NCI-H128 (cell line): ENCODE measurements around the gene TEX52.

Experiments used
- DNase-seq: peaks from one replicate; lab custom pipeline; 2025; ENCODE audit not compliant: unreplicated experiment; lab: John Stamatoyannopoulos, UW

Gene TEX52

DNA sequence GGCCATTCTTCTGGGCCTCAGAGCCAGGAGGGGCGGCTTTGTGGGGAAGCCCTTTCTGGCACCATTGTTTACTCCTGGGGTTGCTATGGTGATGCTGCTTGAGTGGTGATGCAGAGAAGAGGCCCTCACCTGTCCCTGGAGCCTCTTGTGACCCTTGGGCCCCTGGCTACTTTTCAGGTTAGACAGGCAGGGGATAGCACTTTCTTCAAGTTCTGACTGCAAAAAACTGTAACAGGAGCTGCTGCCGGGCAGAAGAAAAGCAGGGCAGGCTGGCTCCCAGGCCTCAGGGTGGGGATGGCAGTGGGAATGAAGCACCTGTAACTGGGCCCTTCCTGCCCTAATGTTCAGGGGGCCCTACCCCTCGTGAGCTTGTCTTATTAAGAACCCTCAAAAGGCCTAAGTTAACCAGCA lies at the start of gene TEX52:
Gene TEX52 (minus strand): TSS at position 19 of the 411 bp plus-strand sequence. CDS start 13 bp downstream, at position 6.
- DNase-seq, result no peak

DNA sequence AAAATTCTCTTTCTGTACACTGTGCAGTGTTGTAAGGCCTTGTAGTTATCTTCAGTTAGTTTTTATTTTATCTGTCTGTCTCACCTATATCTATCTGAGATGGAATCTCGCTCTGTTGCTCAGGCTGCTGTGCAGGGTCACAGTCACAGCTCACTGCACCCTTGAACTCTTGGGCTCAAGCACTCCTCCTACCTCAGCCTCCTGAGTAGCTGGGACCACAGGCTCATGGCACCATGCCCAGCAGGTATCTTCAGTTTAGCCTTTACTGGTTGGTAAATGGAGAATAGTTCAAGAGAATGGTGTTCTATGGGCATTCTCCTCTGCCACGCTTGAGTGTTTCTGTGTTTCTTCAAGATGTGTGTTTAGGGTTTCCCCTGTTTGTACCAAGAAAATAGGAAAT lies 47.4 kb upstream of the TEX52 start:
- no peak for DNase-seq

DNA sequence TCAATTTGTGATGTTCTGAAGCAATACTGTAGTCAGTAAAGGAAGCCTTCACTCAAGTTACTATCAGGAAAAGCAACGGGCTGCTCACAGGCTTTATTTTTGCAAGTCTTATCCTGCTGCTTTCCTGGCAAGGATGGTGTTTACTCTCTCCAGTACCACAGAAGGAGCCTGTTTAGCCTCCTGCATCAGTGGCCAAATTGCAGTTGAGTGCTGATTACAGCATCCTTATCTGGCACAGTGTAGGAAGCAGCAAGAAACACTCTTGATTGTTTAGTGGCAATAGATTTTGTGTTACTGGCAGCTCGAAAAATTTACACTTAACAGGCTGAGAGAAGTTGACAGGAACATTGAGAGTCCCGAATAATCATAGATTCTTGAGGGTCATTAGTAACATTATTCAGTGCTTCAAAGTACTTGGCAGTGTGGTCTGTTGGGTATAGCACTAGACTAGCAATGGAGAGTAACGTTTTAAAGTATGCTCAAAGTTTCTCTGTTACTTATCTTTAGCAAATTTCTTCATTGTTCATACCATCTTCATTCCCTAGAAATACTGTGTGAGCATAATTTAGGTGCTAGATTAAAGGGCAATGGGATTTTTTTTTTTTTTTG lies 45.5 kb upstream of the TEX52 start:
- peak; percentile 74 for DNase-seq

DNA sequence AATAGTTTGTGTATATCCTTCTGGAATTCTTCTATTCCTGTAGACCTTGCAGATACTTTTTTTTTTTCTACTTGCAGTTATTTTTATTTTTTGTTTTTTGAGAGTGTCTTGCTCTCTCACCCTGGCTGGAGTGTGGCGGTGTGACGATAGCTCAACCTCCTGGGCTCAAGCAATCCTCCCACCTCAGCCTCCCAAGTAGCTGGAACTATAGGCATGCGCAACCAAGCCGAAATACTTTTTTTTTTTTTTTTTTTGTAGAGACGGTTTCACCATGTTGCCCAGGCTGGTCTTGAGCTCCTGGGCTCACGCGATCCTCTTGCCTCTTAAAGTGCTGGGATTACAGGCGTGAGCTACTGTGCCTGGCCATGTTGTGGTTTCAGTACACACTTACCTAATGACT lies 43.8 kb upstream of the TEX52 start:
- DNase-seq, result no peak

DNA sequence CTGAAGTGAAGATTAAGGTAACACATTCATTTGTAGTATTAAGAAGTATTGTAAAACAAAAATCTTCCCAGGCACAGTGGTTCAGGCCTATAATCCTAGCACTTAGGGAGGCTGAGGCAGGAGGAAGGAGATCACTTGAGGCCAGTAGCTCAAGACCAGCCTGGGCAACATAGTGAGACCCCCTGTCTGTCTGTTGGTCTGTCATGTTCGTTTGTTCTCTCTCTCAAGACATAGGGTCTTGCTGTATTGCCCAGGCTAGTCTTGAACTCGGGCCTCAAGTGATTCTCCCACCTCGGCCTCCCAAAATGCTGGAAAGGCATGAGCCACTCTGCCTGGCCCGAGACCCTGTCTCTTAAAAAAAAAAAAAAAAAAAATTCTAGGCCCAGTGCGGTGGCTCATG lies 40.6 kb upstream of the TEX52 start:
- no peak for DNase-seq

DNA sequence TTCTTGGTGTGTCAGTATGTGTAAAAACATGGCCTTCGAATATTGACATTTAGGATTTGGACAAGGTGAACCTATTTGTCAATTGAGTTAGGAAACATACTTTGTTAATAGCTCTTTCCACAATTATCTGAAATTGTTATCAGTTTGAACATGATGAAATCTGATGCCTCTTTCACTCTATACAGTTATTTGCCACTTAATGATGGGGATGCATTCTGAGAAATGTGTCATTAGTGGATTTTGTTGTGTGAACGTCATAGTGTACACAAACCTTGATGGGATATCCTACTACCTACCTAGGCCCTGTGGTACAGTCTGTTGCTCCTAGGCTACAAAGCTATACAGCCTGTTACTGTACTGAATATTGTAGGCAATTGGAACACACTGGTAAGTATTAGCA lies 38.7 kb upstream of the TEX52 start:
- no peak for DNase-seq

DNA sequence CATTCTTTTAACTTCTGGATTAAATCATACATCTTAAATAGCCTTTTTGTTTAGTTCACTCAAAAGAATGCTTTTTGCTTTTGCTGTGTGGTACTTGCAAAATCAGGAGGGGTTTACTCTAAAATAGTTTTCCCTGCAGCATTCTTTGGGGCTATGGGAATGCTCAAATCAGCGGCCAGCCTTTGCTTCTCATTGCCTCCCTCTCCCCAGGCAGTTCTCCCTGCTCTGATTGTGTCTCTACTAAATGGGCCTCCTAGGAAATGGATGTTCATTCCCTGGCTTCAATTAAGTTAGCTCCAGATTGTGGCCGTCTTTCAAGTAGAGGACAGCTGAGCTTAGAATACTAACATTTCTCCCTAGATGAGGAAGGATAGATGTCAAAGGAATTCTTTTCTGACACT lies 38.2 kb upstream of the TEX52 start:
- no peak for DNase-seq

DNA sequence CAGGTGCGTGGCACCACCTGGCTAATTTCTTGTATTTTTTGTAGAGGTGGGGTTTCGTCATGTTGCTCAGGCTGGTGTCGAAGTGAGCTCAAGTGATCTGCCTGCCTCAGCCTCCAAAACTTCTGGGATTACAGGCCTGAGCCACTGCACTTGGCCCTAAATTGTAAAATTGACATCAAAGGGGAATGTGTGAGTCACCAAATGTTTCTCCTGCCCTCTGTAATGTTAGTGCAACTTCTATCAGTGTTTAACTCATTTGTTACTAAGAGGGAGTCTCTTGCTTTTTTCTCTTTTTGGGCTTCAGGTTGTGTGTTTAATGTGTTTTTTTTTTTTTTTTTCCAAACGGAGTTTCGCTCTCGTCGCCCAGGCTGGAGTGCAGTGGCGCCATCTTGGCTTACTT lies 36.2 kb upstream of the TEX52 start:
- no peak for DNase-seq

DNA sequence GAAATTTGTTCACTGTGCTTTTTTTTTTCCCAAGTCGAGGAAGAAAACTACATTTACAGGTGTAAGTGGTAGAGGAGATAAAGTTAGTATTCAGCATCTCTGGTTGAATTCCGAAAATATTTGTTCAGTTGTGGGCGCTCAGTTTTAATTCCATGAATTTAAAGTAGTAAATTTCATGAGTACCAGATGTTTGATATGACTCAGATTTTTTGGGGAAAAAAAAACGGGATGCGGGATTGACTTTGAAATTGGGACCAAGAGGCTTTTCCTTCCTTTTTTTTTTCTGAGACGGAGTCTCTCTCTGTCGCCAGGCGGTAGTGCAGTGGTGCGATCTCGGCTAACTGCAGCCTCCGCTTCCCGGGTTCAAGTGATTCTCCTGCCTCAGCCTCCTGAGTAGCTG lies 35.4 kb upstream of the TEX52 start:
- DNase-seq, result no peak

DNA sequence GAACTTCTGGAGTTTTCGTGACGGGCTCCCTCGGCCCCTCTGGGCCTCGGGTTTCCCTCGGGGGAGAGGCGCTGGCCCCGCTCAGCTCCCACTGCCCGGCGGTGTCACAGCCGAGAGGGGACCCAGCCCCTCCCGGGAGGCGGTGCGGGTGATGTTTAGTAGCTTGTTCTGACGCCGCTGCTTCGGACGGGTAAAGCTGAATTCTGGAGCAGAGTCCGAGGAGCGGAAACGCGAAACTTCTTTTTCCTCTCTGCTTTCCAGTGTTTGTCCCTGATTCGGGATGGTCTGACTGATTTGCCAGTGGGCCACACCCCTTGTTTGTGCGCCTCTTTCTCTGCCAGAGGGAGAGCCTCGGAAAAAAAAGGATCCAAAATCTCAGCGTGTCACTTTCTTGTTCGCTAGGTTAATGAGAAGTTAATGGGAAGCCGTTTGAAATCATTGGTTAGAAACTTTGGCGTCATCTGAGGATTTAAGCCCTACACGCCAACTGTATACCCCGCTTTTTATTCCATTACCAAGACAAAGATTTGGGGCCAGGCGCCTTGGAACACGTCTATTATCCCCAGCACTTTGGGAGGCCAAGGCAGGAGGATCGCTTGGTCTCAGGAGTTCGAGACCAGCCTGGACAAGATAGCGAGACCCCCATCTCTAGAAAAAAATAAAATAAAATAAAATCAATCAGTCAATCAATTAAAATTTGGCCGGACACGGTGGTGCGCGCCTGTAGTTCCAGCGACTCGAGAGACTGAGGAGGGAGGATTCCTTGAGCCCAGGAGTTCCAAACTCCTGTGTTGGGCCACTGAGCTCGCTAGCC lies 34.6 kb upstream of the TEX52 start:
- DNase-seq, result no peak

DNA sequence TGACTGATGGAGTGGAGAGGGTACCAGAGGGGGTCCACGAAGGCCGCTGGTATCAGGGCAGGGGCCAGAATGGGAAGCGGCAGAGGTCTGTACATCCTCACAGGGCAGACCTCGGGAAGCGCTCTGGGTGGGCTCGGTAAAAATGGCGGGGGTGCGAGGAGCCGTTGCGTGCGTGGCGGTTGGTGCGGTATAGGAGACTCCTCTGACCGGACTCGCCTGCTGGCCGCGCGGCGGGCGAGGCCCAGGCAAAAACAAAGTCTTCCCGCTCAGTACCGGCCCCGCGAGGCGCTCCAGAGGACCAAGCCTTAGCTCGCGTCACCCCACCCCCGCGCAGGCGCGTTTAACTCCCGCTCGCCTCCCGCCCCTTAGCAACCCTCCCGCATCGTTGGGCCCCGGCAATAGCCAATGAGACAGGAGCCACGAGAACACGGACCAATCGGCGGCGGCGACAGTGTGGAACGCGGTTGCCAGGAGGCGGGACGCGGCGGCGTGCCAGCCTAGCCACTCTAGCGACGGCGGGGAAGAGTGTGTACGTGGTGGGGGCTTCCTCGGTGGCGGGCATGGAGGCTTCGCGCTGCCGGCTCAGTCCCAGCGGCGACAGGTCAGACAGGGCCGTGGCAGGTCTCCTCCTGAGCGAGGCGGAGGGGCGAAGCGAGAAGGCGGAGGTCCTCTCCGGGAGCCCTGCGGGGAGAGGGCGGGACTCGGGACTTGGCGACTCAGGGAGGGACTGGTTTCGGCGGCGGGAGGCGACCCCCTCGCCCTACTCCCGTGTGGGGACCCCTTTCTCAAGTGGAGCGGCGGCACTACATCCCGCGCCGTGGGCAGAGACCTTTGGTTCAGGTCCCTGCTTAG lies 33.8 kb upstream of the TEX52 start, which contains the start of gene TULP3:
Gene TULP3 (plus strand): TSS at position 504 of the 852 bp plus-strand sequence. CDS start 57 bp downstream, at position 561.
- peak; percentile 99 for DNase-seq

DNA sequence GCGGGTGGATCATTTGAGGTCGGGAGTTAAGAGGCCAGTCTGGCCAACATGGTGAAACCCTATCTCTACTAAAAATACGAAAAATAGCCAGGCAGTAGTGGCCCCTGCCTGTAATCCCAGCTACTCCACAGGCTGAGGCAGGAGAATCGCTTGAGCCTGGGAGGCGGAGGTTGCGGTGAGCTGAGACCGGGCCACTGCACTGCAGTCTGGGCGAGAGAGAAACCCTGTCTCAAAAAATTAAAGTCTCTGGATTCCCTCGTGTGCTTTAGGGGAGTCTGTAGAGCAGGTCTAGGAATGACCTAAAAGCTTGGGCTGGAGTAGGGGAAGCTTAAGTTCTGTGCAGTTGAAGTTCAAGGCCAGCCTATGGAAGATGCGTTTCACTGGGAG lies 33.2 kb upstream of the TEX52 start:
- no peak for DNase-seq

DNA sequence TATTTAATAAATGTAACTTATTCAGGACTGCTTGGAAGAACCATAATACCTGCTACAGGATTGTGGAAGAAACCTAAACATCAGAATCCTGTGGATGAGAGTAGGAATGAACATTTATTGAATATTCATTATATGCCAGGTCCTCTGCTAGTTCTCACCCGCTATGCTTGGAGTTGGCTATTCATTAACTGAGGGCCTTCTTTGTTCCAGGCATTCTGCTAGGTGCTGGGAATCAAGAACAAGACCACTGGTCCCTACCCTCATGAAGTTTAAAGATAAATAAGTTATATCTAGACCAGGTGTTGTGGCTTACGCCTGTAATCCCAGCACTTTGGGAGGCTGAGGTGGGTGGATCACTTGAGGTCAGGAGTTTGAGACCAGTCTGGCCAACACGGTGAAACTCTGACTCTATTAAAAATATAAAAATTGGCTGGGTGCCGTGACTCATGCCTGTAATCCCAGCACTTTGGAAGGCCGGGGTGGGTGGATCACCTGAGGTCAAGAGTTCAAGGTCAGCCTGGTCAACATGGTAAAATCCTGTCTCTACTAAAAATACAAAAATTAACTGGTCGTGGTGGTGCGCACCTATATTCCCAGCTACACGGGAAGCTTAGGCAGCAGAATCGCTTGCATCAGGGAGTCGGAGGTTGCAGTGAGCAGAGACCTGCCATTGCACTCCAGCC lies 30.1 kb upstream of the TEX52 start:
- DNase-seq, result no peak

DNA sequence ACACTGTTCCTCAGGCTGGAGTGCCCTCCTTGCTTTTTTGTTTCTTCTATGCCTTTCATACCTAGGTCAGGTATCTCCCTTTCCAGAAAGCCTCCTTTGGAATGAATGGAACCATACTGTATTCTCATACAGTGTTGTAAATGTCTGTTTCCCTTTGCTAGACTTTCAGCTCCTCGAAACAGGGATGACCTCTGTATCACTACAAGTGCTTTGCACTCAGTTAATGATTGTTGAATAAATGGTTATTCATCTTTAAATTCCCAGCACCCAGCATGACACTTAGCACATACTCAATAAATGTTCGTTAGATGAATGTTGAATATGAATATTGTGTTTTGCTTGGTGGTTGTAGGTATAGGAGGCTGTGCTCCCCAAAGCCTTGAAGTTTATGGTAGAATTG lies 28.0 kb upstream of the TEX52 start:
- no peak for DNase-seq

DNA sequence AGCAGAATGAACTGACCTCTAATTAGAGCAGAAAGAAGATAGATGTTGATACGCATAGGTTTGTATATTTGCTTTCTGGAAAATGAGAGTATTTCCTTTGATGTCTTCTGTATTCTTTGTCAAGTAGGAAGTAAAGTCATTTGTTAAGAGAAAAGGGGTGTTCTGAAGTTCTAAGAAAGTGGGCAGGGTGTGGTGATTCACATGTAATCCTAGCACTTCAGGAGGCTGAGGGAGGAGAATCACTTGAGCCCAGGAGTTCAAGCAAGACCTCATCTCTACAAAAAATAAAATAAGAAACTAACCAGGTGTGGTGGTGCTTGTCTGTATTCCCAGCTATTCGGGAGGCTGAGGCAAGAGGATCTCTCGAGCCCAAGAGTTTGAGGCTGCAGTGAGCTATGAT lies 23.0 kb upstream of the TEX52 start:
- no peak for DNase-seq

DNA sequence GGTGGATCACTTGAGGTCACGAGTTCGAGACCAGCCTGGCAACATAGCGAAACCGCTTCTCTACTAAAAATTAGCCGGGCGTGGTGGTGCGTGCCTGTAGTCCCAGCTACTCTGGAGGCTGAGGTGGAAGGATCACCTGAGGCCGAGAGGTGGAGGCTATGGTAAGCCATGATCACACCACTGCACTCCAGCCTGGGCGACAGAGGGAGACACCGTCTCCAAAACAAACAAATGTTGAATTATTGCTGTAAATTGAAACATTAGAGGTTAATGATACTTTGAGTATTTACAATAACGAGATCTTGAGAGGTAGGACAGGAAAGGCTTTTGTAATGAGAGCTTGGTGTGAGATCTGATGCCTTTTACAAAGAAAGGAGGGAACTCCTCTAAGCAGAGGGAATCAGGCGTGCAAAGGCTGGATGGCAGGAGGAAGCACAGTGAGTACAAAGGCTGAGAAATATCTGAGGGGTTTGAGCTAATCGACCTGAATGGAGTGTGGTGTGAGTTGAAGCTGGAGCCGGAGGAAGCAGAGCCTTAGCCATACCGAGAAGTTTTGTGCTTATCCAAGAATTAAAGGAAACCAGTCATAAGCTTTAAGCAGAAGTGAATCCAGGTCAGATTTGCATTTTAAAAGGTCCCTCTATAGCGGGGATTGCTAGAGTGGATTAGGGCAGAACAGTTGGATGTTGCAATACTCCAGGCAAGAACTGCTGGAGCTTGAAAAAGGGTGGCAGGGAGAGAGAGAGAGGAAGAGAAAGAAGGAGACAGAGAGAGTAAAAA lies 21.3 kb upstream of the TEX52 start:
- peak; percentile 57 for DNase-seq

DNA sequence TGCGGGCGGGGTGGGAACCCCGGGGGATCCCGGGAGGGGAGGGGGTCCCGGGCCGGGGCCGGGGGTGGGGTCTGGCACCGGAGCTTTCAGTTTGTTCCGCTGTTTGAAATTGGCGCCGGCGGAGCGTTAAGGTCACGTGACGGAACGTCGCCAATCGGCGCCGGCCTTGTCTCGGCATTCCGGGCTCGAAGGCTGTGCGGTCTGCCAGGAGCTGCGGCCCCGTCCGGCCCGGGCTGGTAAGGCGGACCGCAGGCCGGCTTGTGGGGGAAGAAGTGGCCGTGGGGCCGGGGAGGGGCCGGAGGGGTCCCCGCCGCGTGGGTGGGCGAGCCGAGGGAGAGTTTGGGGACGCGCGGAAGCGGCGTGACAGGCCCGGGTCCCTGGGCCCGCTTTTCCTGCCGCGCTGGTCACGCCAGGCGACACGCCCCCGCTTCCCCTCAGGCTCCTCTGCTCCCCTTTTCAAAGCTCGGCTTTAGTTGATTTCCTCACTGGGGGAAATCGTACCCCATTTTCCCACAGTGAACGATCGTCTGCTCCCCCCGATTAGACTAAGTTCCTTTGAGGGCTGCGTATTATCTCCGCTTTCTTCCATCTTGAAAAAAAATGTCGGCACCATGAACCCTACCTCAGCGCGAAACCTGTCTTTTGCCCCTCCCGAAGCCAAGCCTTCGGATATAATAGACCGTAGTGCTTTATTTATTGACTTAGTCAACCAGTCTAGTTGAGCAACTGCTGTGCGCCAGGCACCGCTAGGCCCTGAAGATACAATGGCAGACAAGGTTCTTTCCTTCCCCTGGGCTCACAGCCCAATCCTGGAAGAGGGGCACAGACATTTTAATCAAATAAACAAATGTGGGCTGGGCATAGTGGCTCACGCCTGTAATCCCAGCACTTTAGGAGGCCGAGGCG lies 20.5 kb upstream of the TEX52 start, which contains the start of the genes FOXM1 and RHNO1:
Gene FOXM1 (minus strand): TSS at position 128 of the 906 bp plus-strand sequence. CDS start 2,696 bp downstream, outside the sequence.
Gene RHNO1 (plus strand): TSS at position 177 of the 906 bp plus-strand sequence. CDS start 8,144 bp downstream, outside the sequence.
- peak; percentile 70 for DNase-seq

DNA sequence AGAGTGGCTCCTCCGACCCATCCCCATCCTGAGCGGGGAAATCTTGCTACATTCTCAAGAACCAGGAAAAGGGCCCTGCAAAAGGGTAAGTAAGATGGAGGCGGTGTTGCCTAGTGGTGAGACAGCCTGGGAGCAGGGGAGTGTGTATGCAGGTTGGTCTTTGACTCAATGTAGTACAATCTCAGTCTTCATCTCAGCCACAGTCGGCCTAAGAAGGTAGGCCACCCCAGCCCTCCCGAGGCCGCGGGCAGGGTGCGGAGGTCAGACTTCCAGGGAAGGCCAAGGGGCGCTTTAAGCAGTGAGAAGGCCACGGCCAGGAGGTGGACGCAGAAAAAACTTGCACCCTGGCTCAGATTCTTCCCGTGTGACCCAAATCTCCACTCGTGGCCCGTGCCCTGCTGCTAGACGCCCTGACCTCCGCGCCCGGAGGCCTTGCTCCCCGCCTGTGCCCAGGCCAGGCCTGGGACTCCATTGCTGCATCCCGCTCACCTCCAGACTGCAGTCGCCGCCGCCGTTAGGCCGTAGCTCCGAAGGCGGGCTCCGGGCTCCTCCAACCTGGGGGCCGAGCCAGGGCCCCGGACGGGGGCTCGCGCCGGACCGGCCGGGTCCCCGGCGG lies 19.7 kb upstream of the TEX52 start:
- no peak for DNase-seq
